ENCODE results near the gene ATXN10. TPM values are rescaled to one million over a fixed set of nuclear protein-coding genes. Genes with fewer than 3 reads are reported as not detected.

ATXN10 gene
- total and polyA plus RNA-seq, 12 donors = 11.8 to 169 (median 142) TPM

DNA sequence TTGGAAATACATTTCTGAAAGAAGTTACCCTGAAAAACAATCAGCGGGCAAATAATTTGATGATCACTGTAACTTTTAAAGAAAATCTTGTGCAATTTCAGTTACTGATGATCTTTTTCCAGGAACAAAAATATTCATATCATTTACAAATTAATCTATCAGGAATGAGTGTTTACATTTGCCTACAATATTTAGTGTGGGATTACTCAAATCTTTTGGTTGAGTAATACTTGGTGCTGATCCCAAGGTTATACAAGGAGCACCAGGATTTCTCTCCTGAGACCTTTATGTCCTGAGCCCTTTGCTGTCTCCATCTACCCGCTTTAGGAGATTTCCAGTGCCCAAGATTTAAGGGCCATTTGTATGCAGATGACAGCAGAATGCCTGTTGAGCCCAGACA is 116.1 kb downstream of the ATXN10 start:
- Histone ChIP-seq H3K4me3 (no peak overlapping the region), H3K27me3 (no peaks in the 10 kb centered on the region), H3K27ac (no peak overlapping the region), H3K9me3 (no peaks in the 10 kb centered on the region), H3K36me3 (peaks cover 0 to under 1% (median 0%) of the 10 kb centered on the region in 9 donors), H3K4me1 (peaks cover 0 to 40% (median 32%) of the 10 kb centered on the region in 9 donors)
- no peak for TF ChIP-seq CTCF (IDR thresholded peaks at IDR 0.05)
- DNase-seq (no peak), ATAC-seq (no peak)
- 94 to 97% methylated on average over 2 of the region's 2 CpGs for WGBS, 2 donors
- intact Hi-C loops (cut with DNase I) = loop anchor here in 1 of 10 donors (10.0 kb wide), 1 partner anchor 543 kb away; the partner anchor contains the start of gene KIAA0930

DNA sequence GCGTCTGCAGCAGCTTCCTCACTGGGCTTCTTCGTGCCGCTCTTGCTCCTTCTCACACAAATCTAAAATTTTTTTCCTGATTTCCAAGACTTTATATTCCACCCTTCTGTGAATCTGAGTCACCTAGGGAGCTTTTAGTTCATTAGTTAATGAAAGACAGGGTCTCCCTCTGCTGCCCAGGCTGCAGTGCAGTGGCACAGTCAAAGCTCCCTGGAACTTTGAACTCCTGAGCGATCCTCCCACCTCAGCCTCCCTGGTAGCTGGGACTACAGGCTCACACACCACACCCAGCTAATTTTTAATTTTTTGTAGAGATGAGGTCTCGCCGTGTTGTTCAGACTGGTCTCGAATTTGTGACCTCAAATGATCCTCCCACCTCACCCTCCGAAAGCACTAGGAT is 116.9 kb downstream of the ATXN10 start:
- 97 to 98% methylated on average over 8 of the region's 8 CpGs for WGBS, 2 donors
- Histone ChIP-seq H3K36me3 (peaks cover 0 to 8% (median 0%) of the 10 kb centered on the region in 9 donors), H3K27ac (no peak overlapping the region), H3K9me3 (peaks cover 0 to under 1% (median 0%) of the 10 kb centered on the region in 11 donors), H3K4me1 (peaks cover 0 to 32% (median 26%) of the 10 kb centered on the region in 9 donors), H3K27me3 (no peaks in the 10 kb centered on the region), H3K4me3 (no peak overlapping the region)
- intact Hi-C loops (cut with DNase I) = loop anchor here in 1 of 10 donors (10.0 kb wide), 1 partner anchor 544 kb away; the partner anchor contains the start of gene KIAA0930
- no peak for TF ChIP-seq CTCF (IDR thresholded peaks at IDR 0.05)
- no peak for ATAC-seq
- no peak for DNase-seq

- H3K27me3 ChIP-seq = no peaks in the 10 kb centered on the region
- no peak for DNase-seq
- no peak overlapping the region for H3K27ac ChIP-seq
- peaks cover 0 to 26% (median 7%) of the 10 kb centered on the region in 9 donors for H3K36me3 ChIP-seq
- no peak for TF ChIP-seq CTCF (IDR thresholded peaks at IDR 0.05)
- peaks cover 0 to 15% (median 11%) of the 10 kb centered on the region in 9 donors for H3K4me1 ChIP-seq
- H3K4me3 ChIP-seq = no peak overlapping the region
- 100% methylated on average over 1 of the region's 1 CpG for WGBS, 2 donors
- ATAC-seq = no peak
- intact Hi-C loops (cut with DNase I) = no loop called here
- H3K9me3 ChIP-seq = peaks cover 0 to 19% (median 11%) of the 10 kb centered on the region in 11 donors
These were observed 118.8 kb downstream of the ATXN10 start for GRCh38 chr22:45790401-45790800.

- peaks cover 0 to 5% (median 0%) of the 10 kb centered on the region in 9 donors for H3K4me1 ChIP-seq
- no peak for ATAC-seq
- DNase-seq = no peak
- intact Hi-C loops (cut with DNase I) = no loop called here
- no peak overlapping the region for H3K27ac ChIP-seq
- H3K36me3 ChIP-seq = peaks cover 0 to 54% (median 7%) of the 10 kb centered on the region in 9 donors
- peaks cover 0 to 44% (median 23%) of the 10 kb centered on the region in 11 donors for H3K9me3 ChIP-seq
- H3K27me3 ChIP-seq = no peaks in the 10 kb centered on the region
- no peak overlapping the region for H3K4me3 ChIP-seq
- 96 to 98% methylated on average over 3 of the region's 3 CpGs for WGBS, 2 donors
- TF ChIP-seq CTCF (IDR thresholded peaks at IDR 0.05) = no peak
These were observed 121.5 kb downstream of the ATXN10 start for GRCh38 chr22:45793161-45793560.
